SK-N-SH treated with all-trans-retinoic acid at 6 μM for 48 hours (cell line): Measurements from ENCODE around the gene LTV1.

Experiments
- ATAC-seq: fragments of 200-7000 bp; cut with Tn5 transposase; 3 replicates; pipeline ENCODE4 v1.9.1; 2020; ENCODE audit warnings: mild to moderate bottlenecking, moderate library complexity
- ARNTL ChIP-seq: fragments of 450-650 bp; formaldehyde crosslinking; IDR thresholded peaks from 2 replicates; pipeline ENCODE4 v1.5.0; 2020; ENCODE audit warnings: low read depth, mild to moderate bottlenecking, moderate library complexity, borderline replicate concordance
- BACH2 ChIP-seq: fragments of 250-450 bp; sonication (Bioruptor Pico); IDR thresholded peaks from 2 replicates; pipeline ENCODE4 v1.9.0; 2021; ENCODE audit warnings: mild to moderate bottlenecking, borderline replicate concordance
- CSDC2 ChIP-seq: fragments of 250-450 bp; sonication (Bioruptor Pico); IDR thresholded peaks from 2 replicates; pipeline ENCODE4 v1.5.0; 2020; ENCODE audit warnings: mild to moderate bottlenecking, moderate library complexity
- CSRNP3 ChIP-seq: fragments of 250-450 bp; sonication (Bioruptor Pico); IDR thresholded peaks from 2 replicates; pipeline ENCODE4 v1.5.1; 2021; ENCODE audit warnings: mild to moderate bottlenecking, moderate library complexity
- GLIS3 ChIP-seq: fragments of 250-450 bp; sonication (Bioruptor Pico); IDR thresholded peaks from 2 replicates; pipeline ENCODE4 v1.5.0; 2020; ENCODE audit warnings: mild to moderate bottlenecking, moderate library complexity
- ISL1 ChIP-seq: fragments of 250-450 bp; sonication (Bioruptor Pico); IDR thresholded peaks from 2 replicates; pipeline ENCODE4 v2.1.2; 2022; ENCODE audit warnings: mild to moderate bottlenecking, moderate library complexity
- PPARA ChIP-seq: fragments of 250-450 bp; sonication (Bioruptor Pico); IDR thresholded peaks from 2 replicates; pipeline ENCODE4 v1.5.0; 2020; ENCODE audit warnings: mild to moderate bottlenecking, borderline replicate concordance
- RARB ChIP-seq: fragments of 250-450 bp; sonication (Bioruptor Pico); IDR thresholded peaks from 2 replicates; pipeline ENCODE4 v1.8.0; 2021; ENCODE audit warnings: mild to moderate bottlenecking, moderate library complexity
- SNAI2 ChIP-seq: fragments of 250-450 bp; sonication (Bioruptor Pico); IDR thresholded peaks from 2 replicates; pipeline ENCODE4 v1.5.0; 2020; ENCODE audit warnings: mild to moderate bottlenecking, moderate library complexity
- TCF4 ChIP-seq: fragments of 250-450 bp; sonication (Bioruptor Pico); IDR thresholded peaks from 2 replicates; pipeline ENCODE4 v1.8.0; 2021; ENCODE audit warnings: mild to moderate bottlenecking, moderate library complexity, borderline replicate concordance
- TOX ChIP-seq: fragments of 250-450 bp; sonication (Bioruptor Pico); IDR thresholded peaks from 2 replicates; pipeline ENCODE4 v1.8.0; 2021; ENCODE audit warnings: mild to moderate bottlenecking, moderate library complexity, borderline replicate concordance
- TSHZ2 ChIP-seq: fragments of 250-450 bp; sonication (Bioruptor Pico); IDR thresholded peaks from 2 replicates; pipeline ENCODE4 v1.5.0; 2020; ENCODE audit warnings: mild to moderate bottlenecking, moderate library complexity
- ZC3H10 ChIP-seq: fragments of 250-450 bp; sonication (Bioruptor Pico); IDR thresholded peaks from 2 replicates; pipeline ENCODE4 v1.5.1; 2021; ENCODE audit warnings: mild to moderate bottlenecking, moderate library complexity
- ZFP3 ChIP-seq: fragments of 250-450 bp; sonication (Bioruptor Pico); IDR thresholded peaks from 2 replicates; pipeline ENCODE4 v1.5.0; 2020; ENCODE audit warnings: mild to moderate bottlenecking, moderate library complexity
- ZNF565 ChIP-seq: fragments of 450-650 bp; formaldehyde crosslinking; conservative IDR thresholded peaks from 2 replicates; pipeline ENCODE4 v1.5.0; 2020; ENCODE audit warnings: low read depth, mild to moderate bottlenecking, moderate library complexity
- ZNF70 ChIP-seq: fragments of 450-650 bp; formaldehyde crosslinking; IDR thresholded peaks from 2 replicates; pipeline ENCODE4 v1.5.0; 2020; ENCODE audit warnings: mild to moderate bottlenecking, moderate library complexity
- ZNF8 ChIP-seq: fragments of 450-650 bp; formaldehyde crosslinking; IDR thresholded peaks from 2 replicates; pipeline ENCODE4 v1.5.0; 2020; ENCODE audit warnings: mild to moderate bottlenecking, moderate library complexity
- TF ChIP-seq, protein P1 (sequence below): fragments of 250-450 bp; sonication (Bioruptor Pico); IDR thresholded peaks from 2 replicates; pipeline ENCODE4 v1.8.0; 2021; ENCODE audit warnings: low read depth, mild to moderate bottlenecking, moderate library complexity, borderline replicate concordance
- TF ChIP-seq, protein P2 (sequence below): fragments of 250-450 bp; sonication (Bioruptor Pico); IDR thresholded peaks from 2 replicates; pipeline ENCODE4 v1.8.0; 2020; ENCODE audit warnings: mild to moderate bottlenecking, moderate library complexity, borderline replicate concordance
- TF ChIP-seq, protein P3 (sequence below): fragments of 250-450 bp; sonication (Bioruptor Pico); IDR thresholded peaks from 2 replicates; pipeline ENCODE4 v1.5.1; 2020; ENCODE audit warnings: low read depth, mild to moderate bottlenecking, moderate library complexity

Gene LTV1

GRCh38 chr6:143810745-143811144 is 32.4 kb upstream of the LTV1 start:
- no peak for ATAC-seq
- TF ChIP-seq ZNF8 (no peak), ZC3H10 (CRISPR knock-in tag) (no peak), PPARA (CRISPR knock-in tag) (no peak), ISL1 (CRISPR knock-in tag) (no peak), ZFP3 (CRISPR knock-in tag) (no peak), CSDC2 (CRISPR knock-in tag) (no peak), ZNF70 (CRISPR knock-in tag) (no peak), TOX (CRISPR knock-in tag) (no peak), BACH2 (CRISPR knock-in tag) (no peak), ZNF565 (CRISPR knock-in tag) (no peak)
- TF ChIP-seq, protein P1, sequence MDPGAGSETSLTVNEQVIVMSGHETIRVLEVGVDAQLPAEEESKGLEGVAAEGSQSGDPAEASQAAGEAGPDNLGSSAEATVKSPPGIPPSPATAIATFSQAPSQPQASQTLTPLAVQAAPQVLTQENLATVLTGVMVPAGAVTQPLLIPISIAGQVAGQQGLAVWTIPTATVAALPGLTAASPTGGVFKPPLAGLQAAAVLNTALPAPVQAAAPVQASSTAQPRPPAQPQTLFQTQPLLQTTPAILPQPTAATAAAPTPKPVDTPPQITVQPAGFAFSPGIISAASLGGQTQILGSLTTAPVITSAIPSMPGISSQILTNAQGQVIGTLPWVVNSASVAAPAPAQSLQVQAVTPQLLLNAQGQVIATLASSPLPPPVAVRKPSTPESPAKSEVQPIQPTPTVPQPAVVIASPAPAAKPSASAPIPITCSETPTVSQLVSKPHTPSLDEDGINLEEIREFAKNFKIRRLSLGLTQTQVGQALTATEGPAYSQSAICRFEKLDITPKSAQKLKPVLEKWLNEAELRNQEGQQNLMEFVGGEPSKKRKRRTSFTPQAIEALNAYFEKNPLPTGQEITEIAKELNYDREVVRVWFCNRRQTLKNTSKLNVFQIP = no peak
- TF ChIP-seq, protein P2, sequence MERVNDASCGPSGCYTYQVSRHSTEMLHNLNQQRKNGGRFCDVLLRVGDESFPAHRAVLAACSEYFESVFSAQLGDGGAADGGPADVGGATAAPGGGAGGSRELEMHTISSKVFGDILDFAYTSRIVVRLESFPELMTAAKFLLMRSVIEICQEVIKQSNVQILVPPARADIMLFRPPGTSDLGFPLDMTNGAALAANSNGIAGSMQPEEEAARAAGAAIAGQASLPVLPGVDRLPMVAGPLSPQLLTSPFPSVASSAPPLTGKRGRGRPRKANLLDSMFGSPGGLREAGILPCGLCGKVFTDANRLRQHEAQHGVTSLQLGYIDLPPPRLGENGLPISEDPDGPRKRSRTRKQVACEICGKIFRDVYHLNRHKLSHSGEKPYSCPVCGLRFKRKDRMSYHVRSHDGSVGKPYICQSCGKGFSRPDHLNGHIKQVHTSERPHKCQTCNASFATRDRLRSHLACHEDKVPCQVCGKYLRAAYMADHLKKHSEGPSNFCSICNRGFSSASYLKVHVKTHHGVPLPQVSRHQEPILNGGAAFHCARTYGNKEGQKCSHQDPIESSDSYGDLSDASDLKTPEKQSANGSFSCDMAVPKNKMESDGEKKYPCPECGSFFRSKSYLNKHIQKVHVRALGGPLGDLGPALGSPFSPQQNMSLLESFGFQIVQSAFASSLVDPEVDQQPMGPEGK (CRISPR knock-in tag) = no peak

DNA sequence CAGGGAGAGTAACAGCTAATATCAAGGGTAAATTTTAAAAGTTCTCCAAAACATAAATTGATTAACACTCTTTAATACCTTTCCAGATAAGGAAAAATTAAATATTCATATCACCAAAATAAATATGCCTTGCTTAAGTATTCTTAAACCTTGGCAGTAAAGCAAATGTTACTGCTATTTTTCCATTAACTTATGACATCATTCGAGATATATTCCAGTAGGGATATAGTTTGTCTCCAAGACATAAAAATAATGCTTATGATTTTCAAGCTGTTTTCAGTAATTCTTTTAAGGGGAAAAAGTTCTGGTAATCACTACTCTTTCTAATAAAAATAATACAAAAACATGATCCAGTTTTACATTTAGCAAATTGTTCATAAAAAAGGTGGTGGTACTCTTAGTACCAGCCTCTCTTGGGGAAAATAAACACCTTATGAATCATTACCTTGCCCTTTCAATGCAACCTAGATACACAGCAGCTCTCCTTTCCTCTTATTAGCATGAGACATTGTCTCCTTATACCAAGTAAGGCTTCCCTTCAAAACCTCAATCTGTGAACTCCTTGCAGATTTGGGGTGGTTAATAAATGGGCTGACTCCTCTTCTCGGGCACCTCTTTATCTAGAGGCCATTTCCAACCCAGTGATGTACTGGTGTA is 31.5 kb upstream of the LTV1 start:
- TF ChIP-seq SNAI2 (CRISPR knock-in tag) (no peak), TSHZ2 (no peak), ZC3H10 (CRISPR knock-in tag) (no peak), ARNTL (CRISPR knock-in tag) (no peak), TOX (CRISPR knock-in tag) (no peak), CSDC2 (CRISPR knock-in tag) (no peak), ZNF565 (CRISPR knock-in tag) (no peak), ZFP3 (CRISPR knock-in tag) (no peak), TCF4 (CRISPR knock-in tag) (no peak), BACH2 (CRISPR knock-in tag) (no peak), ZNF70 (CRISPR knock-in tag) (no peak), GLIS3 (no peak), RARB (no peak), PPARA (CRISPR knock-in tag) (no peak)
- TF ChIP-seq, protein P3, sequence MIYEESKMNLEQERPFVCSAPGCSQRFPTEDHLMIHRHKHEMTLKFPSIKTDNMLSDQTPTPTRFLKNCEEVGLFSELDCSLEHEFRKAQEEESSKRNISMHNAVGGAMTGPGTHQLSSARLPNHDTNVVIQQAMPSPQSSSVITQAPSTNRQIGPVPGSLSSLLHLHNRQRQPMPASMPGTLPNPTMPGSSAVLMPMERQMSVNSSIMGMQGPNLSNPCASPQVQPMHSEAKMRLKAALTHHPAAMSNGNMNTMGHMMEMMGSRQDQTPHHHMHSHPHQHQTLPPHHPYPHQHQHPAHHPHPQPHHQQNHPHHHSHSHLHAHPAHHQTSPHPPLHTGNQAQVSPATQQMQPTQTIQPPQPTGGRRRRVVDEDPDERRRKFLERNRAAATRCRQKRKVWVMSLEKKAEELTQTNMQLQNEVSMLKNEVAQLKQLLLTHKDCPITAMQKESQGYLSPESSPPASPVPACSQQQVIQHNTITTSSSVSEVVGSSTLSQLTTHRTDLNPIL = no peak
- TF ChIP-seq, protein P2 (CRISPR knock-in tag) = no peak
- ATAC-seq = no peak

GRCh38 chr6:143817621-143818020 is 25.5 kb upstream of the LTV1 start:
- no peak for ATAC-seq
- TF ChIP-seq CSRNP3 (CRISPR knock-in tag) (no peak), ARNTL (CRISPR knock-in tag) (no peak), SNAI2 (CRISPR knock-in tag) (no peak), GLIS3 (no peak), ZNF565 (CRISPR knock-in tag) (no peak), ZNF8 (no peak), PPARA (CRISPR knock-in tag) (no peak)
